Measurements from ENCODE around the gene PIGX.

Gene PIGX

GRCh38 chr3:196763179-196763578 lies 51.0 kb downstream of the PIGX start:
- no peak for DNase-seq

GRCh38 chr3:196765454-196765853 lies 53.3 kb downstream of the PIGX start:
- no peak for DNase-seq

GRCh38 chr3:196771067-196771466 lies 58.9 kb downstream of the PIGX start:
- no peak for DNase-seq

- DNase-seq, result no peak
These were observed 59.9 kb downstream of the PIGX start for GRCh38 chr3:196772102-196772501.

- DNase-seq, result no peak
These were observed 60.7 kb downstream of the PIGX start for GRCh38 chr3:196772897-196773296.

GRCh38 chr3:196774191-196774820 lies 62.1 kb downstream of the PIGX start:
- peak; percentile 20 for DNase-seq

GRCh38 chr3:196774848-196775422 lies 62.8 kb downstream of the PIGX start:
- DNase-seq, result no peak

- DNase-seq, result no peak
These were observed 63.8 kb downstream of the PIGX start for GRCh38 chr3:196775938-196776337.

GRCh38 chr3:196777836-196778235 lies 65.7 kb downstream of the PIGX start:
- DNase-seq, result no peak

- no peak for DNase-seq
These were observed 66.6 kb downstream of the PIGX start for GRCh38 chr3:196778755-196779154.

- no peak for DNase-seq
These were observed 70.3 kb downstream of the PIGX start for GRCh38 chr3:196782511-196782910.

Measured in hematopoietic multipotent progenitor cell treated with erythropoietin and hydrocortisone succinate and interleukin-3 and kit ligand, for 4 days (in vitro differentiated cells).